ENCODE measurements around the gene TENM4. TPM values are rescaled to one million over a fixed set of nuclear protein-coding genes. Genes with fewer than 3 reads are reported as not detected.

TENM4 gene
- total RNA-seq, 4 donors from 2014 or later, result 5.5 to 12.3 (median 8.9) TPM

DNA sequence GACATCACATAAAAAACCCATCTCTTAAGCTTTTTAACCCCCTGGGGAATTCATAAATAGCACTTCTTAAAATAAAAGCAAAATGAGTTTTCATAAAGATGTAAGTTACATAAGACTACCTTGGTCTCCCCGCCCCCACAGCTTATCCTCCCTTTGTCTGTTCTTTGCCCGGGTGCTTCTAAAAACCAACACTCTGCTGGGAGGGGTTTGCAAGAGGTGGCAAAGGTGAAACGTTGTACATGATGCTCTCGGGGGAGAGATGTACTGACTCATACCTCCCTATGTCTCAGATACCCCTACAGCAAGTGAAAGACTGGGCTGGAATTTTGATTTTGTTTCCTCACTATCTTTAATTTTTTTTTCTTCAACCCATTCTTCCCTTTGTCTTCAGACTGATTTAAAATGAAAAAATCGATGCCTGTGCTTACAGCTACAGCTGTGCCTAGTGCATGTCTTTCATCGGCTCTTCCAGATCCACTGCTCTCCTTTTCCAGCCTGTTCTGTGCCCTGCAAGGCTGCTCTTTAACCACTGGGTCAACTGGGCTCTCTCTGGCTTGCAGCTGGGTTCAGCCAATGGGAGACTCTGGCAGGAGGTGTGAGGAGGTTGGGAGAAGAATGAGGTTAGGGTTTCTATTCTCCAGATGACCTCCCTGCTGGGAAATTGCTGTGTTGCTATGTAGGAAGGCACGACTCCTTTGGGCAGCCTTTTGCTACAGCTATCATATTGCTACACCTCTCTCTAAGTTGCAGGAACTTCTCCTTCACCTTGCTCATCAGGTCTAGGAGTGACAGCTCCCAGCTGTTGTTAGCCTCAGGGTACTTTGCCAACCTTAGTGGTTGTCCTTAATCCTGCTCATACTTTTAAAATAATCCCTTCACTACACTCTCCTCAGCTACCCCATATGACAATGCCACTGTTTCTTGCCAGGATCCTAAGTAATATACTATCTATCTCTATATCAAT lies 266.5 kb downstream of the TENM4 start:
- no peak for ATAC-seq
- no peak overlapping the region for H3K4me3 ChIP-seq
- peaks cover 0 to 18% (median 6%) of the 10 kb centered on the region in 3 donors for H3K4me1 ChIP-seq
- WGBS, 2 donors (ENCODE audit: low coverage in 1 of 2), result 33 to 40% methylated on average over 5 to 6 of the region's 7 CpGs
- H3K27me3 ChIP-seq, result no peaks in the 10 kb centered on the region
- no peaks in the 10 kb centered on the region for H3K36me3 ChIP-seq
- peak overlapping the region in 3 of 4 donors; percentile 28 to 52 (median 31) for H3K27ac ChIP-seq
- no peaks in the 10 kb centered on the region for H3K9me3 ChIP-seq
- TF ChIP-seq POLR2AphosphoS5 (IDR thresholded peaks at IDR 0.05) (no peak), POLR2A (IDR thresholded peaks at IDR 0.05) (no peak), EP300 (IDR thresholded peaks at IDR 0.05) (no peak)
- TF ChIP-seq, protein P1, sequence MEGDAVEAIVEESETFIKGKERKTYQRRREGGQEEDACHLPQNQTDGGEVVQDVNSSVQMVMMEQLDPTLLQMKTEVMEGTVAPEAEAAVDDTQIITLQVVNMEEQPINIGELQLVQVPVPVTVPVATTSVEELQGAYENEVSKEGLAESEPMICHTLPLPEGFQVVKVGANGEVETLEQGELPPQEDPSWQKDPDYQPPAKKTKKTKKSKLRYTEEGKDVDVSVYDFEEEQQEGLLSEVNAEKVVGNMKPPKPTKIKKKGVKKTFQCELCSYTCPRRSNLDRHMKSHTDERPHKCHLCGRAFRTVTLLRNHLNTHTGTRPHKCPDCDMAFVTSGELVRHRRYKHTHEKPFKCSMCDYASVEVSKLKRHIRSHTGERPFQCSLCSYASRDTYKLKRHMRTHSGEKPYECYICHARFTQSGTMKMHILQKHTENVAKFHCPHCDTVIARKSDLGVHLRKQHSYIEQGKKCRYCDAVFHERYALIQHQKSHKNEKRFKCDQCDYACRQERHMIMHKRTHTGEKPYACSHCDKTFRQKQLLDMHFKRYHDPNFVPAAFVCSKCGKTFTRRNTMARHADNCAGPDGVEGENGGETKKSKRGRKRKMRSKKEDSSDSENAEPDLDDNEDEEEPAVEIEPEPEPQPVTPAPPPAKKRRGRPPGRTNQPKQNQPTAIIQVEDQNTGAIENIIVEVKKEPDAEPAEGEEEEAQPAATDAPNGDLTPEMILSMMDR (IDR thresholded peaks at IDR 0.05), result no peak

DNA sequence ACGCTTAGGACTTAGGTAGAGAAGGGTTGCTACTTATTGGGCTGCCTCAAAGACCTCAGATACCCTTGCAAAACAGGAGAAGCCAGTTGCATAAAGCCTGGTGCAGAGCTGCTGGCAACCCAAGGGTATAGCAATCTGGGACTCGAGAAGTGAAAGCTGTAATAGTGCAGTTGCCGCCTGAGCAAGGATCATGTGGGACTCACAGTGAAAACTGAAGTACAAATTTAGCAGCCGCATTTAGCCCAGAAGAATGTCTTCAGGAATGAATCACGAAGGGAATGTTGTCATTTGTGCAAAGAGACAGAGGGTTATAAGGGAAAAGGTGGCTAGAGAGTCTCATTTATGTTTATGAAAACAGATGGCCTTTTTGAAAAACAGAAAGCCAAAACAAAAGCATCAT lies 267.2 kb downstream of the TENM4 start:
- TF ChIP-seq POLR2A (IDR thresholded peaks at IDR 0.05) (no peak), EP300 (IDR thresholded peaks at IDR 0.05) (no peak), POLR2AphosphoS5 (IDR thresholded peaks at IDR 0.05) (no peak)
- TF ChIP-seq, protein P1 (IDR thresholded peaks at IDR 0.05), result no peak
- 33 to 45% methylated on average over 5 of the region's 5 CpGs for WGBS, 2 donors (ENCODE audit: low coverage in 1 of 2)
- Histone ChIP-seq H3K4me3 (no peak overlapping the region), H3K27me3 (no peaks in the 10 kb centered on the region), H3K9me3 (no peaks in the 10 kb centered on the region), H3K36me3 (no peaks in the 10 kb centered on the region), H3K4me1 (peaks cover 0 to 18% (median 6%) of the 10 kb centered on the region in 3 donors), H3K27ac (peak overlapping the region in 3 of 4 donors; percentile 28 to 52 (median 31))
- ATAC-seq, result peak; percentile 44

DNA sequence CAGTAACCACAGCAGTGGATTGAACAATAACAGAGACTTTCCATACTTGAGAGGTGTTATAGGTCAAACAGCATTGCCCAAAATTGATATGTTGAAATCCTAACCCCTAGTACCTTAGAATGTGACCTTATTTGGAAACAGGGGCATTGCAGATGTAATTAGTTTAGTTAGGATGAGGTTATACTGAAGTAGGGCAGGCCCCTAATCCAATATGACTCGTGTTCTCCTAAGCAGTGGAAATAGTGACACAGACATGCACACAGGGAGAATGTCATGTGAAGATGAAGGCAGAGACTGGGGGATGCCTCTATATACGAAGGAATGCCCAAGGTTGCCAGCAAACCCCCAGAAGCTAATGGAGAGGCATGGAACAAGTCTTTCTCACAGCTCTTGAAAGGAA lies 270.5 kb downstream of the TENM4 start:
- TF ChIP-seq, protein P1 (IDR thresholded peaks at IDR 0.05), result no peak
- TF ChIP-seq POLR2A (IDR thresholded peaks at IDR 0.05) (no peak), POLR2AphosphoS5 (IDR thresholded peaks at IDR 0.05) (no peak), EP300 (IDR thresholded peaks at IDR 0.05) (no peak)
- Histone ChIP-seq H3K9me3 (no peaks in the 10 kb centered on the region), H3K4me1 (peaks cover 0 to 18% (median 6%) of the 10 kb centered on the region in 3 donors), H3K36me3 (no peaks in the 10 kb centered on the region), H3K27ac (no peak overlapping the region), H3K27me3 (no peaks in the 10 kb centered on the region), H3K4me3 (no peak overlapping the region)
- 62% methylated on average over 2 of the region's 2 CpGs; no CpG with 5 or more reads in 1 of the 2 donors for WGBS, 2 donors (ENCODE audit: low coverage in 1 of 2)
- no peak for ATAC-seq

DNA sequence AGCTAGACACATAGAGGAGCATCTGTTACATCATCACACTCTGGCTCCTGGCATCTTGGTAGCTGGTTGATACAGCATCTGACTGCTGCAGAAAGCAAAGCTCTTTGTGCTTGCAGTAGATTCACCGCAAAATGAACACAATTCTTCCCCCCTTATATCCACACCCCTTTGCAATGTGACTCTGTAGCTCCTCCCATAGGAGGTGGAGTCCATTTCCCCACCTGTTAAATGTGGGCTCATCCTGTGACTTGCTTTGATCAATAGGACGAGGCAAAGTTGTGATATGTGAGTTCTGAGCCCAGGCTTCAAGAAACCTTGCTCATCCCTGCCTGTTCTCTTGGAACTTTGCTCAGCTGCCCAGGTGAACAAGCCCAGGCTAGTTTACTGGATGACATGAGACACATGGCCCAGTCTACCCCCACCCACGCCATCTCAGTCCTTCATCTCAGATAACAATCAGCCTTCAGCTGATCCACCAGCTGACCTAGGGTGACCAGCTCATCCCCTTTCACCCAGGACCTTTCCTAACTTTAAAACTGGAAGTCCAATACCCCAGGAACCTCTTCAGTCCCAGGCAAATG lies 272.2 kb downstream of the TENM4 start:
- H3K27me3 ChIP-seq, result no peaks in the 10 kb centered on the region

More for the DNA sequence above, 272.2 kb downstream of the TENM4 start:
- no peak overlapping the region for H3K4me3 ChIP-seq
- H3K27ac ChIP-seq, result no peak overlapping the region
- no peak for ATAC-seq
- no peaks in the 10 kb centered on the region for H3K36me3 ChIP-seq
- H3K4me1 ChIP-seq, result peaks cover 0 to 8% (median 0%) of the 10 kb centered on the region in 3 donors
- H3K9me3 ChIP-seq, result no peaks in the 10 kb centered on the region
- 49 to 100% methylated on average over 3 of the region's 3 CpGs for WGBS, 2 donors (ENCODE audit: low coverage in 1 of 2)
- no peak for TF ChIP-seq POLR2AphosphoS5 (IDR thresholded peaks at IDR 0.05)
- TF ChIP-seq, protein P1 (IDR thresholded peaks at IDR 0.05), result no peak
- TF ChIP-seq EP300 (IDR thresholded peaks at IDR 0.05), result no peak
- no peak for TF ChIP-seq POLR2A (IDR thresholded peaks at IDR 0.05)
